WERI-Rb-1 (cell line): ENCODE measurements around the gene INSR.

Experiments
- DNase-seq: peaks from one replicate; pipeline ENCODE4 v3.0.0-alpha.2; 2020
- H3K27ac ChIP-seq: fragments of 250-450 bp; sonication (Bioruptor Pico); 2 replicates; pipeline ENCODE4 v1.5.1; 2020; ENCODE audit warnings: mild to moderate bottlenecking, moderate library complexity
- H3K27me3 ChIP-seq: fragments of 250-450 bp; sonication (Bioruptor Pico); 2 replicates; pipeline ENCODE4 v1.5.1; 2021; ENCODE audit warnings: mild to moderate bottlenecking, low read depth, moderate library complexity; ENCODE audit not compliant: insufficient read depth, severe bottlenecking
- H3K36me3 ChIP-seq: fragments of 250-450 bp; sonication (Bioruptor Pico); 2 replicates; pipeline ENCODE4 v1.5.1; 2020; ENCODE audit warnings: mild to moderate bottlenecking, moderate library complexity
- H3K4me3 ChIP-seq: 2 replicates; pipeline ENCODE4 v1.5.1; 2011; ENCODE audit warnings: low read depth, mild to moderate bottlenecking, control low read depth, low read length
- H3K9me3 ChIP-seq: fragments of 250-450 bp; sonication (Bioruptor Pico); 2 replicates; pipeline ENCODE4 v1.5.1; 2021; ENCODE audit warnings: mild to moderate bottlenecking, moderate library complexity; ENCODE audit not compliant: severe bottlenecking
- TF ChIP-seq, protein P1 (sequence below): IDR thresholded peaks from 2 replicates; pipeline ENCODE4 v1.5.1; 2011; ENCODE audit warnings: low read depth, mild to moderate bottlenecking, control low read depth, inconsistent platforms, low read length

Gene INSR

DNA sequence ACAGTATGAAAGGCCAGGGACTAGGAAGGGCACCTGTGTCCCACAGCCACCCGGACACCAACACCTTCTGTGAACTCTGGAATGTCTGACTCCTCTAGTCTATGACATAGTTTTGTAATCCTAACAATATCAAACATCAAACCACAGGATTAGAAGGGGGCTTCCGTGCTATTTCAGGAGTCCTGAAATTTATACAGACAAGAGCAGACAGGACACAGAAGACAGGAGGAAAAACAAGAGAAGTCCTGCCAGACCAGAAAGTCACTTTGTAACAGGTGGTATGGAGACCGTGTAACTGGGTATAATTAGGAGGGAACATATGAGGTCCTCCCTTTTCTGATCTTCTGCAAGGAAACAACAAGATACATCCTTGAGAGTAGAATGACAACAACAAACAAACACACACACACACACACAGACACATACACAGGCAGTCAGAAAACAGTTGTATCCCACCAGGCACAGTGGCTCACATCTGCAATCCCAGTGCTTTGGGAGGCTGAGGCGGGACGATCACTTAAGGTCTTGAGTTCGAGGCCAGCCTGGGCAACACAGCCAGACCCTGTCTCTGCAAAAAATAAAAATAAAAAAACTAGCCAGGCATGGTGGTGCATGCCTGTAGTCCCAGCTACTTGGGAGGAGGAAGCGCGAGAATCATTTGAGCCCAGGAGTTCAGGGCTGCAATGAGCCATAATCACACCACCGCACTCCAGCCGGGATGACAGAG is 13.1 kb downstream of the INSR start:
- DNase-seq, result no peak
- no peaks in the 10 kb centered on the region for H3K36me3 ChIP-seq
- TF ChIP-seq, protein P1, sequence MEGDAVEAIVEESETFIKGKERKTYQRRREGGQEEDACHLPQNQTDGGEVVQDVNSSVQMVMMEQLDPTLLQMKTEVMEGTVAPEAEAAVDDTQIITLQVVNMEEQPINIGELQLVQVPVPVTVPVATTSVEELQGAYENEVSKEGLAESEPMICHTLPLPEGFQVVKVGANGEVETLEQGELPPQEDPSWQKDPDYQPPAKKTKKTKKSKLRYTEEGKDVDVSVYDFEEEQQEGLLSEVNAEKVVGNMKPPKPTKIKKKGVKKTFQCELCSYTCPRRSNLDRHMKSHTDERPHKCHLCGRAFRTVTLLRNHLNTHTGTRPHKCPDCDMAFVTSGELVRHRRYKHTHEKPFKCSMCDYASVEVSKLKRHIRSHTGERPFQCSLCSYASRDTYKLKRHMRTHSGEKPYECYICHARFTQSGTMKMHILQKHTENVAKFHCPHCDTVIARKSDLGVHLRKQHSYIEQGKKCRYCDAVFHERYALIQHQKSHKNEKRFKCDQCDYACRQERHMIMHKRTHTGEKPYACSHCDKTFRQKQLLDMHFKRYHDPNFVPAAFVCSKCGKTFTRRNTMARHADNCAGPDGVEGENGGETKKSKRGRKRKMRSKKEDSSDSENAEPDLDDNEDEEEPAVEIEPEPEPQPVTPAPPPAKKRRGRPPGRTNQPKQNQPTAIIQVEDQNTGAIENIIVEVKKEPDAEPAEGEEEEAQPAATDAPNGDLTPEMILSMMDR, result no peak

DNA sequence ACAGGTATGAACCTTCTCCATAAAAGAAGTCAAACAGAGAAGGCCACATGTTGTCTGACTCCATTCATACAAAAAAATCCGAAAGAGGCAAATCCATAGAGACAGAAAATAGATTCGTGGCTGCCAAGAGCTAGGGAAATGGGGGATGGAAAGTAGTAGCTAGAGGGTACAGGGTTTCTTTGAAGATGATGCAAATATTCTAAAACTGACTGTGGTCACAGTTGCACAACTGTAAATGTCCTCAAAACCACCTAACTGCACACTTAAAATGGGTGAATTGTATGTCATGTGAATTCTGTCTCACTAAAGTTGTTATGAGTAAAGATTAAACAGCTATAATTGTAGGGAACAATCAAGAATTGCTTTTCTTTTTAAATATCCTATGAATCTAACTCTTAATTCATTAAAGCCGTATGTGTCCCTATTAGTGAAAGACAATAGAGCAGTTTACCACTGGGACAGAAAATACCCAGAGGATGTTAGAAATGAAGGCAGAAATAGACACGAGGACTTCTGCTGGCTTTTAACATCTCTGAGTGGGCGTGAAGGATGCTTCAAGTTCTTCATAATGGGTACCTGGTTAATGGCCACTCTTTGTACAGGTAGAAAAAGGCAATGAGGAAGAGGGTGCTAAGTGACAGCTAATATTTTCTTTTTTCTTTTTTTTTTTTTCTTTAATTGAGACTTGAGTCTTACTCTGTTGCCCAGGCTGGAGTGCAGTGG is 21.2 kb downstream of the INSR start:
- Histone ChIP-seq H3K4me3 (no peak overlapping the region), H3K9me3 (no peaks in the 10 kb centered on the region), H3K27ac (no peak overlapping the region), H3K36me3 (no peaks in the 10 kb centered on the region), H3K27me3 (no peaks in the 10 kb centered on the region)
- no peak for DNase-seq
- TF ChIP-seq, protein P1, result no peak

More for the DNA sequence above, 13.1 kb downstream of the INSR start:
- Histone ChIP-seq H3K27ac (no peak overlapping the region), H3K4me3 (no peak overlapping the region), H3K9me3 (no peaks in the 10 kb centered on the region), H3K27me3 (no peaks in the 10 kb centered on the region)

DNA sequence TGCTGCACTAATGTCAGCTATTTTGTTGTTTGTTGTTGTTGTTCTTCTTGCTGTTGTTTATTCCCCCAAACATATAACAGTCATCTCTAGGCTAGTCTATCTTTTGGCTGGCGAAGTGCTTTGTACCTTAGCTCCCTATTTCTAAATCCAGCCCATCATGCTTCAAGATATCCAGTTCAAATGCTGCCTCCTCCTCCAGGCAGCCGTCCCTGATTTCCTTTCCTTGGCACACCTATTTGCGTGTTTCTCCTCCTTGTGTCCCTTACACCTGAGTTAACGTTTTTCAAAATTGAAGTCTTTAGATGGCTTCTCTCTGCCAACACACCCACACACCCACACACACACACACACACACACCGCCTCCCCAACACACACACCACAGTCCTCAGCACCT is 25.5 kb downstream of the INSR start:
- TF ChIP-seq, protein P1, result no peak
- no peak for DNase-seq
- H3K36me3 ChIP-seq, result peaks cover 19% of the 10 kb centered on the region
- no peak overlapping the region for H3K27ac ChIP-seq
- no peak overlapping the region for H3K4me3 ChIP-seq
- H3K27me3 ChIP-seq, result no peaks in the 10 kb centered on the region
- H3K9me3 ChIP-seq, result no peaks in the 10 kb centered on the region

DNA sequence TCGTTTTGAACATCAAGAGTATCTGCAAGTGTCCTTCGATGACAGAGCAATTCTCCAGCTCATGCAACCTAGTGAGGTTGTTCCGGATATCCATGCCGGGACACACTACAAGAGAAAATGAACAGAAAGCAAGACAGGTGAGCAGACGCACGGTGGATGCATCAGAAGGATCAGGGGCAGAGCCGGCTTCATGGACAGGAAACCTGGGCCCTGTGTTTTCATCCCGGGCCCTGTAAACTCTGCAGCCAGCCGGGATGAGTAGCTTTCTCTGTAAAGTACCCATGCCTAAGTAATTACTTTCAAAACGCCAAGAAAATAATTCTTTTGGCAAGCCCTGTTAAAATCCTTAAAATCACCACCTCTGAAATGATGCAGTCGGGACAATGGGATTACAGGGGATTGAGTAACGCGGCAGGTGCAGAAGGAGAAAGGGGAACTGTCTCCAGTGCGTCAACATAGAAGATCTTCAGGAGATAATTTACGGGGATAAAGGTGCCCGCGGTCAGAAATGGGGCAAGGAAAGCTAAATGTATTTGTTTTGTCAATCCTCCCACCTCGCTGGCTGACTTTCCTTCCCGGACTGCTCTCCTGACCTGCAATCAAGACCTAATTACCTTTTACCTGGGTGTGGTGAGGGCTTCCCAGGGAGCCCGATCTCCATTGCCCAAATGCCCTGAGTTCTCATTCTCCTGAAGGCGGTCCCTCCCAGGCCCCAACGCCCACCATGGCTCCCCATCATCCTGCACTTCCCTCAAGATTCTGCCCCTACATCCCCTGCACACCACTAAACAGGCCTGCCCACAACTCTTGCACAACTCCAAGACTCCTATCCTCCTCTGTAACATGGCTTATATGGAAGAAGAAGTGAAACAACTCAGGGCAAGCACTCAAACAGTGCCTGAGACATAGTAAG is 26.2 kb downstream of the INSR start:
- TF ChIP-seq, protein P1, result no peak
- H3K27me3 ChIP-seq, result no peaks in the 10 kb centered on the region
- no peak overlapping the region for H3K4me3 ChIP-seq
- peaks cover 19% of the 10 kb centered on the region for H3K36me3 ChIP-seq
- H3K27ac ChIP-seq, result no peak overlapping the region
- no peak for DNase-seq
- H3K9me3 ChIP-seq, result no peaks in the 10 kb centered on the region

DNA sequence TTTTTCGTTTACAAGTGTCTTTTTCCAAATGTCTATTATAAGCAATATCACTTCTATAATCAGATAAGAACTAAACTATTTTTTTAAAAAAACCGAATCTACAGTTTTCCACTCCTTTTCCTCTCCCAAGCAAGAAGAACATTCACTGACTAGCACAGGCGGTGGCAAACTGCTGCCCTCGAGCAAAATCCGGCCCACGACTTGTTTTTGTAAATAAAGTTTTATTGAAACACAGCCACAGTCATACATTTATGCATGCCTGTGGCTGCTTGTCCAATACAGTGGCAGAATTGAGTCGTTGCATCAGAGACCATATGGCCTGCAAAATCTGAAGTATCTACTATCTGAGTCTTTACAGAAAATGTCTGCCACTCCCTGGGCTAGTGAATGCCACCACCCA is 27.4 kb downstream of the INSR start:
- no peak for DNase-seq
- no peak overlapping the region for H3K27ac ChIP-seq
- TF ChIP-seq, protein P1, result no peak

More for the DNA sequence above, 27.4 kb downstream of the INSR start:
- no peak overlapping the region for H3K4me3 ChIP-seq
- no peaks in the 10 kb centered on the region for H3K9me3 ChIP-seq
- H3K27me3 ChIP-seq, result no peaks in the 10 kb centered on the region
- H3K36me3 ChIP-seq, result peaks cover 19% of the 10 kb centered on the region
